HG03095 (cell line): ENCODE results near the gene ABCC1.
"Not testable (repeated sequence)": the region's sequence is repeated elsewhere in the genome, so short reads cannot be mapped to it uniquely, and the experiment has no call there.

Experiments used
- ATAC-seq: cut with Tn5 transposase; IDR thresholded peaks from one replicate; pipeline ENCODE4 v1.9.1; 2021; ENCODE audit warnings: moderate library complexity; ENCODE audit not compliant: unreplicated experiment

ABCC1 gene

DNA sequence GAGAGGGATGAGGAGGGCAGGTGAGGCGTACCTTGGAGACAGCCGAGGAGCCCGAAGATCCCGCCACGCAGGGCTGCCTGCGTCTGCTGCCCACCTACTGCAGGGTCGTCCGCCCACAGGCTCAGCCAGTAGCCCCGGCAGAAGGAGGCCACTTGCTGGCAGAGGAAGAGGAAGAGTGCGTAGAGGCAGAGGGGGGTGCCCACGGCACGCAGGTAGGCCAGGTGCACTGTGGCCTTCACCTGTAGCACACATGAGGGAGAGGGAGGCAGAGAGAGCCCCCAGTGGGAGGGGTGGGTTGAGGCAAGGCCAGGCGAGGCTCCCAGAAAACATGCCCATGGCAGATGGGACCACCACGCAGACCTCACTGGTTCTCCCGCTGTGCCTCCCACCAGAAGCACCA lies 220.2 kb downstream of the ABCC1 start:
- ATAC-seq, result no peak

DNA sequence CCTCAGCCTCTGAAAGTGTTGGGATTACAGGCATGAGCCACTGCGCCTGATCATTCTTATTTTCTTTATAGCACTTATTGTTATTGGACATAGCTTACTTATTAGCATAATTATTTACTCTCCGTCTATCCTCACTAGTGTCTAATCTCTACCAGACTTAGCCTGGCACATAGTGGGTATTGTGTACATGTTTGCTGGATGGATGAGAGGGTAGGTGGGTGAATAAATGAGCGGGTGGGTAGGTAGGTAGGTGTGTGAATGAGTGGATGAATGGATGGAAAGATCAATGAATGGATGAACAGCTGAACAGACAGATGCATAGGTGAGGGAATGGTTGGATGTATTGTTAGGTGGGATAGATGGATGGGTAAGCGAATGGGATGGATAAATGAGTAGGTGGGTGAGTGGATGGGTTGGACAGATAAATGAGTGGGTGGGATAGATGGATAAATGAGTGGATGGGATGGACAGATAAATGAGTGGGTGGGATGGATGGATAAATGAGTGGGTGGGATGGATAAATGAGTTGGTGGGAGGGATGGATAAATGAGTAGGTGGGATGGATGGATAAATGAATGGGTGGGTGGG lies 222.0 kb downstream of the ABCC1 start:
- ATAC-seq, result no peak

- no peak for ATAC-seq
These were observed 223.6 kb downstream of the ABCC1 start for GRCh38 chr16:16172991-16173390.

DNA sequence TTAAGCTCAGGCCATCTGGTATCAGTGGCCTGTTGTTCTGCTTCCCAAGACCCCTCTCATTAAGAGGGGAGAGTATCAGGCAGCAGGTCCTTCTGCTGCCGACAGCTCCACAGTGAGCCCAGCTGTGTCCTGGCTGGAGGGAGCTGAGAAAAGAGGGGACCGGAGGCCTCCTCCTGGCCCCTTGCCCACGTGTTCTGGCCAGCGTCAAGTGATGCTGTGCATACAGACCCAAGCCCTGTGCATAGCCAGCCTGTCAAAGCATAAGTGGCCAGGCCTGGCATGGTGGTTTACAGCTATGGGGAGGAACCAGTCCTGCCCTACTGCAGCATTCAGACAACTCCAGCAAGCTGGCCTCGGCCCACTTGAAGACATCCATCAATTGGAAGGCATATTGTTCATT lies 225.9 kb downstream of the ABCC1 start:
- no peak for ATAC-seq

- no peak for ATAC-seq
These were observed 226.9 kb downstream of the ABCC1 start for GRCh38 chr16:16176328-16176727.

- ATAC-seq, result no peak
These were observed 229.2 kb downstream of the ABCC1 start for GRCh38 chr16:16178455-16179162.

DNA sequence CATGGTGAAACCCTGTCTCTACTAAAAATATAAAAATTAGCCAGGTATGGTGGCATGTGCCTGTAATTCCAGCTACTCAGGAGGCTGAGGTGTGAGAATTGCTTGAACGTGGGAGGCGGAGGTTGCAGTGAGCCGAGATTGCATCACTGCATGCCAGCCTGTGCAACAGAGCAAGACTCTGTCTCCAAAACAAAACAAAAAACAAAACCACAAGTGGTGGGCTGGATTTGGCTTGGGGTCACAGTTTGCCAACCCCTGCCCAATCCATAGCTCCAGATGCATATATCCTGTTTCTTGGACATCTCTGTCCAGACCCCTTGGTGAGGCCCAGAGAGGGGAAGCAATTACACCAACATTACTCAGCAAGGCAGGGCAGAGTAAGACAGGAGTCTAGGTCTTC lies 232.3 kb downstream of the ABCC1 start:
- ATAC-seq, result not testable (repeated sequence)

- ATAC-seq, result no peak
These were observed 233.5 kb downstream of the ABCC1 start for GRCh38 chr16:16182918-16183317.

- no peak for ATAC-seq
These were observed 234.1 kb downstream of the ABCC1 start for GRCh38 chr16:16183562-16183961.

DNA sequence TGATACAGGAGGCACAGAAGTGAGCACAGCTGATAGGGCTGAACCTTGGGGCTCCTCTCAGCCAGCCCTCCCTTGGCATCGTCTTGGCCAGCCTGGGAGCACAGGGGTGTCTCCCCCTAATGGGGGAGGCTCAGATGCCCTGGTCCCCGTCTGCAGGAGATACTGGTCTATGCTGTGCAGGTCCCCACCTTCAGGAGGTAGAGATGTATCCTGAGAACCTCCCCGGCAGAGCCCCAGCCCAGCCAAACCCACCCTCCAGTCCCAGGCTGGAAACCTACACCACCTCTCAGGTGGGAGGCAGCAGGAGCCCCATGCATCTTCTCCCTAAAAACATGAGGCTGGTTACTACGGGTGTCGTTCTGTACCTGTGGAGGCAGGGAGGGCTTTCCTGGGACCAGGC lies 235.2 kb downstream of the ABCC1 start:
- no peak for ATAC-seq

DNA sequence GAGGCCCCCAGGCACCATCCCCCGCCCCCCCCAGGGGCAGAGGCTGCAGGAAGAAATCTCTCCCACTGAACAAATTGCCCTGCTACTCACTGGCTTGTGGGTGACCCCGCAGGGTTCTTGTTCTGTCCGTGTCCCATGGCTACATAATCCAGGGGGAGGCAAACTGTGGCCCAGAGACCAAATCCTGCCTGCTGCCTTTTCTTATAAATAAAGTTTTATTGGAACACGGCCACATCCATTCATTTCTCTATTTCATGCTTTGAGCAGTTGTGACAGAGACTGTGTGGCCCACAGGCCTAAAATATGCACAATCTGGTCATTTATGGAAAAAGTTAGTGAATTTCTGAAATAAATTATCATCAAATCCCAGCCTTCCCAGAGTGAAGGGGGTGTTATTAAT lies 235.7 kb downstream of the ABCC1 start:
- ATAC-seq, result no peak

GRCh38 chr16:16186820-16187219 lies 237.4 kb downstream of the ABCC1 start:
- ATAC-seq, result no peak

DNA sequence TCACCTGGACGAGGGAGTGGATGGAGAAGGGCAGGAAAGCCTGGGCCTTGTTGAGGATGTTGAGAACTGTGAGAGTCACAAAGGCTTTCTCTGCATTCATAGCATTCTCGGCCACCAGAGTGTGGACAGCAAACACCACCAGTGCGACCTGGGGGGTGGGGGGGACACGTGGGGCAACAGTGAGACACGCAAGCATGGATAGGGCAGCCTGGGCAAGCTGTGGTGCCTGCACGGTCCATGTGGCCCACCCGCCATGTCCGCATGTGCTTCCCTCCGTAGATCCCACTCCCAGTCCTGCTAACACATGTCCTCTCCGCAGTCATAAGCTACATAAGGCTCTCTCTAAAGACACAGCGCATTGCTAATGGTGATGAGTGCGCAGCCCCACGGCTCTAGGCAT lies 239.4 kb downstream of the ABCC1 start:
- ATAC-seq, result no peak

DNA sequence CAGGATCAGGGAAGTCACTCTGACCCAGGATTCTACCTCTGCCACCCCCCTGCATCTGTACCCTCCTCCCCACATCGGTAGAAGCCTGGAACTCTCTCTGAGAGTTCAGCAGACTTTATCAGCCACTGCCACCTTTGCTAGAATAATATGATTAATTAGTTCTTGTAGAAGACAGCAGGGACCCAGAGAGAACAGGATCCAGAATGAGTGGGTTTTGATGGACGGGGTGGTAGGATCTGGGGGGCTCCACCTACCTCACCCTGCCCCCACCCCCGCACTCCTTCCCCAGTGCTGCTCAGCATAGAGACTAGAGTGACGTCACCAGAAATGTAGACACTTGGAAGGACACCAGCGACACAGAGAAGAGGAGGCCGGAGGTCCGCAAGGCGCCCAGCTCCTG lies 240.4 kb downstream of the ABCC1 start:
- no peak for ATAC-seq

- ATAC-seq, result no peak
These were observed 241.1 kb downstream of the ABCC1 start for GRCh38 chr16:16190546-16190945.

GRCh38 chr16:16190966-16191365 lies 241.6 kb downstream of the ABCC1 start:
- ATAC-seq, result not testable (repeated sequence)

GRCh38 chr16:16191493-16192167 lies 242.2 kb downstream of the ABCC1 start:
- no peak for ATAC-seq
